ENCODE results near the gene VWCE. TPM values are rescaled to one million over a fixed set of nuclear protein-coding genes. Genes with fewer than 3 reads are reported as not detected.

VWCE gene
- 1 to 10 TPM; 2.5 to 2.6 TPM for total RNA-seq

GRCh38 chr11:61294717-61295595, at the start of gene VWCE:
VWCE (minus strand) TSS chr11:61295316; CDS start chr11:61295037, 279 bp downstream.

GRCh38 chr11:61332797-61333549, 37.9 kb upstream of the VWCE start, which contains the start of the genes DDB1 and TKFC:
DDB1 (minus strand) TSS chr11:61333105; CDS start chr11:61332968, 137 bp downstream.
TKFC (plus strand) TSS chr11:61333228; CDS start chr11:61334729, 1,501 bp downstream.

GRCh38 chr11:61240875-61241274, 54.2 kb downstream of the VWCE start, which contains the start of gene PGA5:
PGA5 (plus strand) TSS chr11:61241175; CDS start chr11:61241227, 52 bp downstream.

GRCh38 chr11:61222047-61222446, 73.1 kb downstream of the VWCE start, which contains the start of gene PGA4:
PGA4 (plus strand) TSS chr11:61222347; CDS start chr11:61222401, 54 bp downstream.

Other genes with a start within 250 kb of the VWCE start
- gene CD5, start 192.8 kb downstream of the VWCE start, total RNA-seq = 100 to 1,000 TPM; 393 to 405 TPM
- gene VPS37C, start 133.9 kb downstream of the VWCE start, total RNA-seq = 1 to 10 TPM; 5.0 to 6.2 TPM
- not detected for gene PGA3, start 91.8 kb downstream of the VWCE start, total RNA-seq
- not detected for gene PGA4, start 73.0 kb downstream of the VWCE start, total RNA-seq
- gene PGA5, start 54.1 kb downstream of the VWCE start, total RNA-seq = not detected
- gene DDB1, start 37.8 kb upstream of the VWCE start, total RNA-seq = 100 to 1,000 TPM; 177 to 178 TPM
- gene TKFC, start 37.9 kb upstream of the VWCE start, total RNA-seq = 10 to 100 TPM; 41.8 to 42.9 TPM
- gene CYB561A3, start 66.6 kb upstream of the VWCE start, total RNA-seq = 10 to 100 TPM; 35.6 to 43.0 TPM
- 10 to 100 TPM; 39.1 to 44.6 TPM for gene TMEM138, start 67.1 kb upstream of the VWCE start, total RNA-seq
- 1 to 10 TPM; 6.6 to 8.6 TPM for gene TMEM216, start 97.3 kb upstream of the VWCE start, total RNA-seq
- 10 to 100 TPM; 88.1 to 94.0 TPM for gene CPSF7, start 134.7 kb upstream of the VWCE start, total RNA-seq
- 10 to 100 TPM; 46.4 to 47.5 TPM for gene SDHAF2, start 134.8 kb upstream of the VWCE start, total RNA-seq
- not detected for gene LRRC10B, start 213.4 kb upstream of the VWCE start, total RNA-seq